ENCODE data around the gene MYO15B.

MYO15B gene

DNA sequence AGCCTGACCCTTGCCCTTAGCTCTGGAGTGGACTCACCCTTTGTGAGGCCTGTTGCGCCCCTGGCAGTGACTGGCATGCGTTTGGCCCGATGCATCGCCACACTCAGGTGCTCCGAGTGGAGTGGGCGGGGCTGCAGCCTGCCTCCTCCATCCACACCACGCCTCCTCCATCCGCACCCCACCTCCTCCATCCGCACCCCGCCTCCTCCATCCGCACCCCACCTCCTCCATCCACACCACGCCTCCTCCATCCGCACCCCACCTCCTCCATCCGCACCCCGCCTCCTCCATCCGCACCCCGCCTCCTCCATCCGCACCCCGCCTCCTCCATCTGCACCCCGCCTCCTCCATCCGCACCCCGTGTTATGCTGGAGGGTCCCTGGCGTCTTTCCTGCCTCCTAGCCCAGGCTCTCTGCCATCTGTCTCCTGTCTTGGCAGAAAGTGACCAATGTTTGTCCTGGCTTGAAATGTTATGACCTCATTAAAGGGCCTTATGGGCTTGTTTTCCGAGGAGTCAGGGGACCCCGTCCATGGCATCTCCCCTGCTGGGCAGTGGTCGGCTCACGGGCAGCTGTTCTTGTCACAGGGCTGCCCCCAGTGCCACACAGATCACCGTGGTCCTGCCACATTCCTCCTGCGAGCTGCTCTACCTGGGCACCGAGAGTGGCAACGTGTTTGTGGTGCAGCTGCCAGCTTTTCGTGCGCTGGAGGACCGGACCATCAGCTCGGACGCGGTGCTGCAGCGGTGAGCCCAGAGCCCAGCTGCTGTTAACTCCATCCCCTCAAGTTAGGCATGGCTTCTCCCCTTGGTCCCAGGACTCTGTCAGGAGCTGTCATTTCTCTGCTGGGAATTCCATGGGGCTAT is 28.7 kb upstream of the MYO15B start:
- no peak for DNase-seq (ENCODE audit: low read depth)

- DNase-seq (ENCODE audit: low read depth), result no peak
Observed at GRCh38 chr17:75559958-75560533, 27.6 kb upstream of the MYO15B start.

- no peak for DNase-seq (ENCODE audit: low read depth)
Observed at GRCh38 chr17:75561927-75562603, 25.5 kb upstream of the MYO15B start.

DNA sequence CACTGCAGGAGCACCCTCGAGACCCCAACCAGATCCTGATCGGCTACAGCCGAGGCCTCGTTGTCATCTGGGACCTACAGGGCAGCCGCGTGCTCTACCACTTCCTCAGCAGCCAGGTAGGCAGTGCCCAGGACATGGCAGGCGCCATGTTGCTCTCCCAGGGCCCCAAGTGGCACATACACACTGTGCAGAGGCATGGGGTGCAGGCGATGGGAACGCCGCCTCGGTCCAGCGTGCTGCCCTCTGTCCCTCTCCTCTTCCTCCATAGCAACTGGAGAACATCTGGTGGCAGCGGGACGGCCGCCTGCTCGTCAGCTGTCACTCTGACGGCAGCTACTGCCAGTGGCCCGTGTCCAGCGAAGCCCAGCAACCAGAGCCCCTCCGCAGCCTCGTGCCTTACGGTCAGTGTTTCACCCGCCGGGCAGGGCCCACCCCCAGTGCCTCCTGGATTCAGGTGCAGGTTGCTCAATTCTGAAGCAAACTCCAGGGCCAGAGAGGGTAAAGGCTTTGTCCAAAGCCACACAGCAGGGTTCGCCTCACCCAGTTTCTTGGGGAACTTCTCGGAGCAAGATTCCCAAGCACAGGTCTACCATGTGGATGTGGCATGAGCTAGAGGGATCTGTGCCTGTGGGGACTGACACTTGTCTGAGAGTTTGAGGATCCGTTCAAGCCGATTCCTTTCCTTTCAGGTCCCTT is 24.4 kb upstream of the MYO15B start:
- DNase-seq (ENCODE audit: low read depth), result no peak

- DNase-seq (ENCODE audit: low read depth), result no peak
Observed at GRCh38 chr17:75564195-75564594, 23.4 kb upstream of the MYO15B start.

- no peak for DNase-seq (ENCODE audit: low read depth)
Observed at GRCh38 chr17:75565066-75565465, 22.5 kb upstream of the MYO15B start.

DNA sequence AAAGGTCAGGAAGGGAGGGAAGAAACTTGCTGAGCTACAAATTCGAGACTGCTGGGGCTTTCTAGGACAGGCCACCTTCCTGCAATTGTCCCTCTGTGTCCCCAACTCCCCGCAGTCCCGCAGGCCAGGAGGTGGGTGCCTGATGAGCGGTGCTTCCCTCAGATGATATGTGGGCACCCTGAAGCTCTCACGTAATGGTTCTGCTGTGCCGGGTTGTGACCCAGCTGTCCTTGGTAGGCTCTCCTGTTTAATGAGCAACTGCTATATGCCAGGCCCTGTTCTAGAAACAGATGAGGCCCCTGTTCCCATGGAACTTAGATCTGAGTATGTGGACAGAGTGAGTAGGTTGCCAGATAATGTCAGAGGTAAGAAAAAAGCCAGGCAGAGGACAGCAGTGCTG is 22.0 kb upstream of the MYO15B start:
- no peak for DNase-seq (ENCODE audit: low read depth)

- no peak for DNase-seq (ENCODE audit: low read depth)
Observed at GRCh38 chr17:75566416-75566815, 21.2 kb upstream of the MYO15B start.

- no peak for DNase-seq (ENCODE audit: low read depth)
Observed at GRCh38 chr17:75566834-75567233, 20.8 kb upstream of the MYO15B start.

- no peak for DNase-seq (ENCODE audit: low read depth)
Observed at GRCh38 chr17:75568412-75569255, 19.0 kb upstream of the MYO15B start.

DNA sequence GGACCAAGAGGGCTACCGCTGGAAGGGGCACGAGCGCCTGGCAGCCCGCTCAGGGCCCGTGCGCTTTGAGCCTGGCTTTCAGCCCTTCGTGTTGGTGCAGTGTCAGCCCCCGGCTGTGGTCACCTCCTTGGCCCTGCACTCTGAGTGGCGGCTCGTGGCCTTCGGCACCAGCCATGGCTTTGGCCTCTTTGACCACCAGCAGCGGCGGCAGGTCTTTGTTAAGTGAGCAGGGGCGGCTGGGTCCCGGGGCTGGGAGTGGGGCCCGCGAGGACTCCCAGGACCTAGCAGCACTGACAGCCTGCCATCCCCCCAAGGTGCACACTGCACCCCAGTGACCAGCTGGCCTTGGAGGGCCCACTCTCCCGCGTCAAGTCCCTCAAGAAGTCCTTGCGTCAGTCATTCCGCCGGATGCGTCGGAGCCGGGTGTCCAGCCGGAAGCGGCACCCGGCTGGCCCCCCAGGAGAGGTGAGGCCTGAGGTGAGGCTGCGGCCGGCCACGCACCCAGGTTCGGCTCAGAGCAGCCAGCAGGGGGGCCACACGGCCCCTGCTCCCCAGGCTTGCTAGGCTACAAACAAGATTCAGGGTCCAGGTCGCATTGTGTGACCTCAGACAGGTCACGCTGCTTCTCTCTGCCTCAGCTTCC is 17.4 kb upstream of the MYO15B start:
- DNase-seq (ENCODE audit: low read depth), result no peak

GRCh38 chr17:75570772-75571171 is 16.8 kb upstream of the MYO15B start:
- DNase-seq (ENCODE audit: low read depth), result no peak

DNA sequence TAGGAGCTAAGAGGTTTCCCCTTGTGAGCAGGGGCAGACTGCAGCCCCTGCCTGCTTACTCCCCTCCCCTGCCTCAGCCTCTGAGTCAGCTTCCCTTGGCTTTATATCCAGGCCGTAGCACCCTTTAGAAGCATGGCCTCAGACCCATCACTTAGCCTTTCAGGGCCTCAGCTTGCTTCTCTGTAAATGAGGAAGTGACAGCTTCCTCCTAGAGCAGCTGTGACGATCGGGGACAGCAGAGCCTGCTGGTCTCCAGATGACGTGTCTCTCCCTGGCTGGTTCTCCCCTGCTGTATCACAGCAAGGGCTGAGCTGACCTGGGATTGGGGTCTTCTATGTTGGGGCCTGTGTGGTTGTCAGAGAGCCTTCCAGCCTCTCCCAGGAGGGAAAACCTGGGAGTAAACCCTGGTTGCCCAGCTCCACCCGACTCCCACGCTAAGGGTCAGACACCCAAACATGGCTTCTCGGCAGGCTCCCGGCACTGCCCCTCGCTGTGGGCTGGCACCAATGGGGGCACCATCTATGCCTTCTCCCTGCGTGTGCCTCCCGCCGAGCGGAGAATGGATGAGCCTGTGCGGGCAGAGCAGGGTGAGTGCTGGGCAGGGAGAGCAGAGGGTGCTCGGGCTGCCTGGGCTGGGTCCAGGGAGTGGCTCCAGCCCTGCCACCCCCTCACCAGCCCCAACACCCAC is 16.3 kb upstream of the MYO15B start:
- no peak for DNase-seq (ENCODE audit: low read depth)

DNA sequence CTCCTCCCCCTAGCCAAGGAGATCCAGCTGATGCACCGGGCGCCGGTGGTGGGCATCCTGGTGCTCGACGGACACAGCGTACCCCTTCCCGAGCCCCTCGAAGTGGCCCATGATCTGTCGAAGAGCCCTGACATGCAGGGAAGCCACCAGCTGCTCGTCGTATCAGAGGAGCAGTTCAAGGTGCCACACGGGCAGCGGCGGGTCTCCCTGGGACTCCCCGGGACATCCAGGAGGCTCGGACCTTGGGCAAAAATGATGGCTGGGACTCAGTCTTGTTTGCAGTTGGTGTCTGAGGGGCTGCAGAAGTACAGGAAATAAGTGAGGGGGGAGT is 15.8 kb upstream of the MYO15B start:
- no peak for DNase-seq (ENCODE audit: low read depth)

DNA sequence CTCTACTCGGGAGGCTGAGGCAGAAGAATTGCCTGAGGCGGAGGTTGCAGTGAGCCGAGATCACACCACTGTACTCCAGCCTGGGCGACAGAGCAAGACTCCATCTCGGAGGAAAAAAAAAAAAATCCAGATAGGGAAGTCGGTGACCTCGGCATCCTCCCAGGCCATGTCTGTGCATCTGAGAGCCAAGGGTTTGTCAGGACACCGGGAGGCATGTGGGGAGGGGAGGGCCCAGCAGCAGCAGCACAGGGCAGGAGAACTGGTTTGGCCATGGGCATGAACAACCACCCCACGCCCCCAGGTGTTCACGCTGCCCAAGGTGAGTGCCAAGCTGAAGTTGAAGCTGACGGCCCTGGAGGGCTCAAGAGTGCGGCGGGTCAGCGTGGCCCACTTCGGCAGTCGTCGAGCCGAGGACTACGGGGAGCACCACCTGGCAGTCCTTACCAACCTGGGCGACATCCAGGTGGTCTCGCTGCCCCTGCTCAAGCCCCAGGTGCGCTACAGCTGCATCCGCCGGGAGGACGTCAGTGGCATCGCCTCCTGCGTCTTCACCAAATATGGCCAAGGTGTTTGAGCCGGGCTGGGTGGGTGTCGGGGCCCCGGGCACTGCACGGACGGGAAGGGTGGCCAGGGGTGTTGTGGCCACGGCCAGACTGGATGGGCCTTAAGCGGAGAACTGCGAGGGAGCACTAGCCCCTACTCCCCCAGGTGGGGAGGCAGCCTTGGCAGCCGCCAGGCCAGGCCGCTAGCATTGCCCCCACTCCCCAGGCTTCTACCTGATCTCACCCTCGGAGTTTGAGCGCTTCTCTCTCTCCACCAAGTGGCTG is 14.7 kb upstream of the MYO15B start:
- no peak for DNase-seq (ENCODE audit: low read depth)

- no peak for DNase-seq (ENCODE audit: low read depth)
Observed at GRCh38 chr17:75573540-75573957, 14.1 kb upstream of the MYO15B start.

GRCh38 chr17:75573994-75574393 is 13.6 kb upstream of the MYO15B start:
- DNase-seq (ENCODE audit: low read depth), result no peak

DNA sequence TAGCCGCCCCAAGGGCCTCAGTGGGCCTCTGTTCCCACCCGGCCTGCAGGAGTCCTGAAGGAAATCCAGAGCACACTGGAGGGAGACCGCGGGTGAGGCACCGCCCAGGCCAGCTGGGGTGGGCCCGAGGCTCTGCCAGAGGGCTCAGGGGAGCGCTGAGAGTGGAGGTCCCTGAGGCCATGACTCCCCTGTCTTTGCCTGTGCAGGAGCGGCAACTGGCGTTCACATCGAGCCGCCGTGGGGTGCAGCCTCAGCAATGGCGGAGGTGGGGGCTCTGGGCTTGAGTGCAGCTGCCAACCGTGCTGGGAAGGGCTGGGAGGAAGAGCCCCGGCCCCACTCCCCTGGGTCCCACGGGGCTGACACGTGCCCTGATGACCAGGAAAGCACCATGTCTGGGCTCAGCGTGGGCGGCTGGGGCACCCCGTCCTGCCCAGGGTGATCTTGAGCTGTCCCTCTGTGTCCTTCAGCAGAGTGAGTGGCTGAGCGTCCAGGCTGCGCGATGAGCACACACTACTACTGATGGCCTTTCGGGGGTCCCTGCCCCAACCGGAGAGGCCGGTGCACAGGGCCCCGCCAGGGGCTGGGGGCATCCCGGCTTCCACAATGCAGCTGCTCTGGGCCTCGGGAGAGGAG is 13.1 kb upstream of the MYO15B start:
- DNase-seq (ENCODE audit: low read depth), result no peak

DNA sequence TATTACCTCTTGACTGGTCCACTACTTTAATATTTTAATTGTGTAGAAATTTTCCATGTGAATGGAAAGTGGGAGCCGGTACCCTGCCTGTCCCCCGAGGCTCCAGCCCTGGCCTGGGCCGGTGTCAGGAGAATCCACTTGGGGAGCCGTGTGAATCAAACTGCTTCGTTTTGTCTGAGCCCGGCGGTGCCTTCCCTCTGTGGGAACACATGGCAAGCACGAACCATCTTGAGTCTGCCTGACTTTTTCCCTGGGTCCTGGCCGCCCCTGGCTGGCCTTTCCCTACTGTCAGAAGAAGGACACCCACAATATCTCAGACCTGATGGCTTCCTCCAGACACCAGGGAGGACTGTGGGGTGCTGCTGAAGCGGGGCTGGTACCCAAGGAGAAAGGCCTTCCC is 12.4 kb upstream of the MYO15B start:
- DNase-seq (ENCODE audit: low read depth), result no peak

Measured in stimulated activated CD8-positive, alpha-beta memory T cell treated with anti-CD3 and anti-CD28 coated beads, Interleukin-12 subunit alpha, Interleukin-12 subunit beta, amount 100 ng/mL, for 1 hour (primary cell).